GM19239 (cell line): ENCODE results near the gene PRSS22.

Source experiments
- DNase-seq: peaks from one replicate; pipeline ENCODE4 v3.0.0; 2011; ENCODE audit warnings: low spot score; ENCODE audit not compliant: insufficient read length
- FAIRE-seq: peaks from 2 replicates; lab custom pipeline; 2011; peaks lifted over from hg19 to GRCh38; lab: Jason Lieb, UNC

PRSS22 gene

GRCh38 chr16:2818272-2818876, 39.6 kb downstream of the PRSS22 start:
- DNase-seq, result no peak
- FAIRE-seq, result no peak

GRCh38 chr16:2817340-2818271, 40.4 kb downstream of the PRSS22 start:
- DNase-seq (no peak), FAIRE-seq (no peak)

GRCh38 chr16:2816751-2817339, 41.1 kb downstream of the PRSS22 start, which contains the start of gene PRSS21:
Gene PRSS21, plus strand, starts transcription at chr16:2817237. Its CDS starts 32 bp downstream, at chr16:2817269.
- FAIRE-seq (no peak), DNase-seq (no peak)

GRCh38 chr16:2815299-2815771, 42.6 kb downstream of the PRSS22 start:
- FAIRE-seq (no peak), DNase-seq (no peak)

GRCh38 chr16:2814551-2815298, 43.2 kb downstream of the PRSS22 start:
- FAIRE-seq, result no peak
- DNase-seq, result no peak

- no peak for FAIRE-seq
- DNase-seq, result no peak
Measured at GRCh38 chr16:2813771-2814221, 44.2 kb downstream of the PRSS22 start.

GRCh38 chr16:2811703-2812471, 46.1 kb downstream of the PRSS22 start:
- no peak for DNase-seq
- FAIRE-seq, result no peak

- no peak for DNase-seq
- FAIRE-seq, result no peak
Measured at GRCh38 chr16:2810651-2811050, 47.3 kb downstream of the PRSS22 start.

- FAIRE-seq (no peak), DNase-seq (no peak)
Measured at GRCh38 chr16:2809149-2809760, 48.7 kb downstream of the PRSS22 start.

GRCh38 chr16:2808181-2808580, 49.8 kb downstream of the PRSS22 start:
- no peak for FAIRE-seq
- DNase-seq, result no peak

GRCh38 chr16:2806286-2806685, 51.7 kb downstream of the PRSS22 start:
- no peak for DNase-seq
- no peak for FAIRE-seq

- no peak for DNase-seq
- no peak for FAIRE-seq
Measured at GRCh38 chr16:2804728-2805127, 53.2 kb downstream of the PRSS22 start.

- FAIRE-seq (no peak), DNase-seq (no peak)
Measured at GRCh38 chr16:2803545-2804195, 54.3 kb downstream of the PRSS22 start.
